Measurements from ENCODE around the gene TTBK1. TPM values are rescaled to one million over a fixed set of nuclear protein-coding genes. Genes with fewer than 3 reads are reported as not detected.

TTBK1 gene
- polyA plus RNA-seq, 1 of the 3 experiments (the other 2 are of a cell fraction), result 0.94 TPM

DNA sequence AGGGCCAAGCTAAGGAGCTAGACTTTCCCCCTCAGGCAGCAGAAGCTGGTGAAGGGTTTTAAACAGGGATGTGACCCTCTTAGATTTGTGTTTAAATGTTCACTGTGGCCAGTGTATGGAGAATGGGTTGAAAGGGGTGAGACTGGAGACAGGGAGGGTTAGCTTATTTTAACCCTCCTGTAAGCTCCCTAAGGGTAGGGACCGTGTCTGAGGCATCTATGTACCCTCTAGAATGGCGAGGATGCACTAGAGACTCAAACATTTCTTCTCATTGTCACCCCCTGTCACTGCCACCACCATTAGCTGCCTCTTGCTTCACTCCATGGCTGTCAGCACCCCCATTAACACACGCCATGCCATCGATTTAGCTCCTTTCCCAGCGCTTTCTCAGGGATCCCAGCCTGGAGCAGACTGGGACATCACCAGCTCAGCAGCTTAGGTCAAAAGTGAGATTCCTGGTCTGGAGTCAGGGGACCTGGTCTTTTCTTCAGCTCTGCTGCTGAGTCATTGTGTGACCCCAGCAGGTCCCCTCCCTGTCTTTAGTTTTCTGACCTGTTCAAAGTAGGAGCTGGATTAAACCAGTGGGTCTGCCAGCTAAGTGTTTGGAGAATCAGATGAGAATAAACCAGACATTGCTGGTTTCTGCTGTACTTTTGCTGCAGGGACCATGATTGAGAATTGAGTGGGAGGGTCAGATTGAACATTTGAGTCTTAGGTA, 53.7 kb downstream of the TTBK1 start (continued):
- TF ChIP-seq, protein P1, sequence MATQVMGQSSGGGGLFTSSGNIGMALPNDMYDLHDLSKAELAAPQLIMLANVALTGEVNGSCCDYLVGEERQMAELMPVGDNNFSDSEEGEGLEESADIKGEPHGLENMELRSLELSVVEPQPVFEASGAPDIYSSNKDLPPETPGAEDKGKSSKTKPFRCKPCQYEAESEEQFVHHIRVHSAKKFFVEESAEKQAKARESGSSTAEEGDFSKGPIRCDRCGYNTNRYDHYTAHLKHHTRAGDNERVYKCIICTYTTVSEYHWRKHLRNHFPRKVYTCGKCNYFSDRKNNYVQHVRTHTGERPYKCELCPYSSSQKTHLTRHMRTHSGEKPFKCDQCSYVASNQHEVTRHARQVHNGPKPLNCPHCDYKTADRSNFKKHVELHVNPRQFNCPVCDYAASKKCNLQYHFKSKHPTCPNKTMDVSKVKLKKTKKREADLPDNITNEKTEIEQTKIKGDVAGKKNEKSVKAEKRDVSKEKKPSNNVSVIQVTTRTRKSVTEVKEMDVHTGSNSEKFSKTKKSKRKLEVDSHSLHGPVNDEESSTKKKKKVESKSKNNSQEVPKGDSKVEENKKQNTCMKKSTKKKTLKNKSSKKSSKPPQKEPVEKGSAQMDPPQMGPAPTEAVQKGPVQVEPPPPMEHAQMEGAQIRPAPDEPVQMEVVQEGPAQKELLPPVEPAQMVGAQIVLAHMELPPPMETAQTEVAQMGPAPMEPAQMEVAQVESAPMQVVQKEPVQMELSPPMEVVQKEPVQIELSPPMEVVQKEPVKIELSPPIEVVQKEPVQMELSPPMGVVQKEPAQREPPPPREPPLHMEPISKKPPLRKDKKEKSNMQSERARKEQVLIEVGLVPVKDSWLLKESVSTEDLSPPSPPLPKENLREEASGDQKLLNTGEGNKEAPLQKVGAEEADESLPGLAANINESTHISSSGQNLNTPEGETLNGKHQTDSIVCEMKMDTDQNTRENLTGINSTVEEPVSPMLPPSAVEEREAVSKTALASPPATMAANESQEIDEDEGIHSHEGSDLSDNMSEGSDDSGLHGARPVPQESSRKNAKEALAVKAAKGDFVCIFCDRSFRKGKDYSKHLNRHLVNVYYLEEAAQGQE (IDR thresholded peaks at IDR 0.05; ENCODE audit: low read depth, low read length), result no peak
- TF ChIP-seq, protein P2, sequence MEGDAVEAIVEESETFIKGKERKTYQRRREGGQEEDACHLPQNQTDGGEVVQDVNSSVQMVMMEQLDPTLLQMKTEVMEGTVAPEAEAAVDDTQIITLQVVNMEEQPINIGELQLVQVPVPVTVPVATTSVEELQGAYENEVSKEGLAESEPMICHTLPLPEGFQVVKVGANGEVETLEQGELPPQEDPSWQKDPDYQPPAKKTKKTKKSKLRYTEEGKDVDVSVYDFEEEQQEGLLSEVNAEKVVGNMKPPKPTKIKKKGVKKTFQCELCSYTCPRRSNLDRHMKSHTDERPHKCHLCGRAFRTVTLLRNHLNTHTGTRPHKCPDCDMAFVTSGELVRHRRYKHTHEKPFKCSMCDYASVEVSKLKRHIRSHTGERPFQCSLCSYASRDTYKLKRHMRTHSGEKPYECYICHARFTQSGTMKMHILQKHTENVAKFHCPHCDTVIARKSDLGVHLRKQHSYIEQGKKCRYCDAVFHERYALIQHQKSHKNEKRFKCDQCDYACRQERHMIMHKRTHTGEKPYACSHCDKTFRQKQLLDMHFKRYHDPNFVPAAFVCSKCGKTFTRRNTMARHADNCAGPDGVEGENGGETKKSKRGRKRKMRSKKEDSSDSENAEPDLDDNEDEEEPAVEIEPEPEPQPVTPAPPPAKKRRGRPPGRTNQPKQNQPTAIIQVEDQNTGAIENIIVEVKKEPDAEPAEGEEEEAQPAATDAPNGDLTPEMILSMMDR (IDR thresholded peaks at IDR 0.05), result no peak
- TF ChIP-seq RCOR1 (IDR thresholded peaks at IDR 0.05; ENCODE audit: low read length) (no peak), TEAD4 (IDR thresholded peaks at IDR 0.05; ENCODE audit: borderline replicate concordance, insufficient read depth) (no peak), MXI1 (IDR thresholded peaks at IDR 0.05; ENCODE audit: low read depth, low read length) (no peak)
- TF ChIP-seq, protein P3, sequence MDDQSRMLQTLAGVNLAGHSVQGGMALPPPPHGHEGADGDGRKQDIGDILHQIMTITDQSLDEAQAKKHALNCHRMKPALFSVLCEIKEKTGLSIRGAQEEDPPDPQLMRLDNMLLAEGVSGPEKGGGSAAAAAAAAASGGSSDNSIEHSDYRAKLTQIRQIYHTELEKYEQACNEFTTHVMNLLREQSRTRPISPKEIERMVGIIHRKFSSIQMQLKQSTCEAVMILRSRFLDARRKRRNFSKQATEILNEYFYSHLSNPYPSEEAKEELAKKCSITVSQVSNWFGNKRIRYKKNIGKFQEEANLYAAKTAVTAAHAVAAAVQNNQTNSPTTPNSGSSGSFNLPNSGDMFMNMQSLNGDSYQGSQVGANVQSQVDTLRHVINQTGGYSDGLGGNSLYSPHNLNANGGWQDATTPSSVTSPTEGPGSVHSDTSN (IDR thresholded peaks at IDR 0.05), result no peak

DNA sequence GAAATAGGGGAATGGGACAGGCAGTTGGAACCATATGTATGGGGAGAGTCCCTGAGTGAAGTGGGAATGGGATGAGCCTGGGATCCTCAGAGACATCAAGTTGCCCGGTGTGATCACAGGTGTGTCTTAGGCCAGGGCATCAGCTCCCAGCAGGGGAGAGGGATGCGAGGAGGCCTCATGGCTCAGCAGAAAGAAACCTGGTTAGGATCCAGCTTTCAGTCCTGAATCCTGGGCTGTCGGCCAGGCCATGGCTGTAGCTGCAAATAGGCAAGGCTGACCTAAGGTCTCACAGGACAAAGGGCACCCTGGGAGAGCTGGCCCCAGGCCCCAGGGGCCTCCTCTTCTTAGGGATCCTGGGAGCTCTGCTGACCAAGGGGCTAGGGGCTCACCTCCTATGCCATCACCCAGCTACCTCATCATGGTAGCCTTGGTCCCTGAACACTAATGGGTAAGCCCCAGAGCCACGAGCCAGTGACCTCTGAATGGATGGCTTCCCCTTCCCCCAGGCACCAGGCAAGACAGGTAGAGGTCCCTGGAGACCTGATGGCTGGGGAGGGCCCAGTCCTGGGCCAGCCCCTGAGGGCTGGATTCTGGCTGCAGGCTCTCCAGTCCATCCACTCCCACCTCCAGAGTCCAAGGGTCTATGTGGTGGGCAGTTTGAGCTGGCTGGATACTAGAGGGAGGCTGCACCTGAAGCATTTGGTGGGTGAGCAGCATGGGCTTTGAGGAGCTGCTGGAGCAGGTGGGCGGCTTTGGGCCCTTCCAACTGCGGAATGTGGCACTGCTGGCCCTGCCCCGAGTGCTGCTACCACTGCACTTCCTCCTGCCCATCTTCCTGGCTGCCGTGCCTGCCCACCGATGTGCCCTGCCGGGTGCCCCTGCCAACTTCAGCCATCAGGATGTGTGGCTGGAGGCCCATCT, 54.6 kb downstream of the TTBK1 start, which contains the start of gene SLC22A7:
SLC22A7 (plus strand) TSS at position 617 of the 921 bp plus-strand sequence; CDS start at position 716, 99 bp downstream.
- POLR2A ChIA-PET, result interaction anchor here (0.6 kb wide), 1 partner anchor 745 kb away, joined by 3 read pairs; no protein-coding TSS in a partner anchor
- no peak for TF ChIP-seq POLR2AphosphoS5 (IDR thresholded peaks at IDR 0.05; ENCODE audit: low read depth, low read length)
- no peak for TF ChIP-seq NFIC (IDR thresholded peaks at IDR 0.05; ENCODE audit: borderline replicate concordance)
- TF ChIP-seq, protein P4, sequence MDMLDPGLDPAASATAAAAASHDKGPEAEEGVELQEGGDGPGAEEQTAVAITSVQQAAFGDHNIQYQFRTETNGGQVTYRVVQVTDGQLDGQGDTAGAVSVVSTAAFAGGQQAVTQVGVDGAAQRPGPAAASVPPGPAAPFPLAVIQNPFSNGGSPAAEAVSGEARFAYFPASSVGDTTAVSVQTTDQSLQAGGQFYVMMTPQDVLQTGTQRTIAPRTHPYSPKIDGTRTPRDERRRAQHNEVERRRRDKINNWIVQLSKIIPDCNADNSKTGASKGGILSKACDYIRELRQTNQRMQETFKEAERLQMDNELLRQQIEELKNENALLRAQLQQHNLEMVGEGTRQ (IDR thresholded peaks at IDR 0.05; ENCODE audit: borderline replicate concordance, low read depth, low read length), result no peak
- TF ChIP-seq, protein P3 (IDR thresholded peaks at IDR 0.05), result no peak
- no peak for TF ChIP-seq ELF1 (IDR thresholded peaks at IDR 0.05)
- no peak for TF ChIP-seq FOXM1 (IDR thresholded peaks at IDR 0.05; ENCODE audit: low read depth)
- TF ChIP-seq JUND (IDR thresholded peaks at IDR 0.05), result no peak
- no peak for TF ChIP-seq YY1 (IDR thresholded peaks at IDR 0.05; ENCODE audit: low read depth)
- no peak for TF ChIP-seq RXRA (IDR thresholded peaks at IDR 0.05; ENCODE audit: borderline replicate concordance, low read depth)
- TF ChIP-seq, protein P5, sequence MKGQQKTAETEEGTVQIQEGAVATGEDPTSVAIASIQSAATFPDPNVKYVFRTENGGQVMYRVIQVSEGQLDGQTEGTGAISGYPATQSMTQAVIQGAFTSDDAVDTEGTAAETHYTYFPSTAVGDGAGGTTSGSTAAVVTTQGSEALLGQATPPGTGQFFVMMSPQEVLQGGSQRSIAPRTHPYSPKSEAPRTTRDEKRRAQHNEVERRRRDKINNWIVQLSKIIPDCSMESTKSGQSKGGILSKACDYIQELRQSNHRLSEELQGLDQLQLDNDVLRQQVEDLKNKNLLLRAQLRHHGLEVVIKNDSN (IDR thresholded peaks at IDR 0.05; ENCODE audit: borderline replicate concordance, low read depth), result no peak
- TF ChIP-seq, protein P2 (IDR thresholded peaks at IDR 0.05), result no peak

More for the DNA sequence above, 54.6 kb downstream of the TTBK1 start, which contains the start of gene SLC22A7:
- no peaks in the 10 kb centered on the region for H4K20me1 ChIP-seq (ENCODE audit: insufficient read depth)
- H3K4me1 ChIP-seq (ENCODE audit: control insufficient read depth in 1 of 2, insufficient read depth in 2 of 2, low read depth in 1 of 2, low read length in 1 of 2), result peaks cover 0 to 10% of the 10 kb centered on the region in 2 experiments; a peak in 1 of 4 replicates
- no peak for DNase-seq
- no peaks in the 10 kb centered on the region for H3K36me3 ChIP-seq (replicated peaks in 1 of 2; ENCODE audit: control insufficient read depth in 1 of 2, insufficient read depth in 2 of 2, low read length in 1 of 2)
- H3K27me3 ChIP-seq (ENCODE audit: insufficient read depth), result peaks cover 6% of the 10 kb centered on the region; the same call in 1 of the 2 replicates
- H3F3A ChIP-seq (replicated peaks; ENCODE audit: insufficient read depth), result no peaks in the 10 kb centered on the region
- H2AFZ ChIP-seq (ENCODE audit: low read depth), result no peak within 1 kb of the TSS
- no peaks in the 10 kb centered on the region for H3K9me2 ChIP-seq
- H3K9me3 ChIP-seq, result no peaks in the 10 kb centered on the region
- H3K79me2 ChIP-seq (ENCODE audit: insufficient read depth), result no peaks in the 10 kb centered on the region
- H3K4me2 ChIP-seq, result no peak within 1 kb of the TSS
- CTCF ChIA-PET, result interaction anchor here (0.7 to 2.8 kb wide), 5 partner anchors 10 to 68 kb away, joined by 3 to 16 read pairs (median 7); partner anchors contain the start of gene DNPH1
- no peak within 1 kb of the TSS for H3K27ac ChIP-seq (ENCODE audit: low read depth in 2 of 2, low read length in 1 of 2)
- 73% methylated on average over 5 of the region's 10 CpGs for WGBS (ENCODE audit: low lambda C conversion rate)
- H3K4me3 ChIP-seq (ENCODE audit: low read depth in 2 of 2, low read length in 1 of 2), result no peak within 1 kb of the TSS
- H3K9ac ChIP-seq, result no peak within 1 kb of the TSS
